HEK293T (cell line): Measurements from ENCODE around the gene IGFBP3.
"Not testable (repeated sequence)": the region's sequence is repeated elsewhere in the genome, so short reads cannot be mapped to it uniquely, and the experiment has no call there.

Experiments used
- CTCF ChIA-PET: fragments of 350-600 bp; formaldehyde crosslinking; extraction: SDS; loops from one replicate; lab custom pipeline; 2021; ENCODE audit warnings: antibody characterized with exemption, inconsistent platforms; lab: Yijun Ruan, JAX
- POLR2A ChIA-PET: fragments of 350-600 bp; formaldehyde crosslinking; extraction: SDS; loops from one replicate; lab custom pipeline; 2020; ENCODE audit warnings: antibody characterized with exemption, inconsistent platforms; lab: Yijun Ruan, JAX
- DNase-seq: peaks from one replicate; pipeline ENCODE4 v3.0.0; 2012; ENCODE audit warnings: mixed read lengths; ENCODE audit errors: extremely low spot score
- ARNT ChIP-seq: fragments of 450-650 bp; IDR thresholded peaks from 2 replicates; pipeline ENCODE4 v1.6.1; 2017; ENCODE audit warnings: mild to moderate bottlenecking
- BHLHE40 ChIP-seq: fragments of 450-650 bp; IDR thresholded peaks from 2 replicates; pipeline ENCODE4 v1.6.1; 2016; ENCODE audit warnings: mild to moderate bottlenecking, moderate library complexity, borderline replicate concordance
- CTBP1 ChIP-seq: fragments of 450-650 bp; IDR thresholded peaks from 2 replicates; pipeline ENCODE4 v1.6.1; 2016; ENCODE audit warnings: borderline replicate concordance
- ELF4 ChIP-seq: fragments of 450-650 bp; IDR thresholded peaks from 2 replicates; pipeline ENCODE4 v1.6.1; 2017; ENCODE audit warnings: antibody characterized with exemption
- FOXA1 ChIP-seq: fragments of 450-650 bp; IDR thresholded peaks from 2 replicates; pipeline ENCODE4 v1.6.1; 2016; ENCODE audit warnings: mild to moderate bottlenecking
- FOXK2 ChIP-seq: fragments of 450-650 bp; IDR thresholded peaks from 2 replicates; pipeline ENCODE4 v1.6.1; 2016; ENCODE audit warnings: mild to moderate bottlenecking
- FOXM1 ChIP-seq: fragments of 450-650 bp; IDR thresholded peaks from 2 replicates; pipeline ENCODE4 v1.6.1; 2017; ENCODE audit warnings: mild to moderate bottlenecking, borderline replicate concordance
- HDGF ChIP-seq: fragments of 450-650 bp; IDR thresholded peaks from 2 replicates; pipeline ENCODE4 v1.6.1; 2017; ENCODE audit warnings: antibody characterized with exemption, borderline replicate concordance
- L3MBTL2 ChIP-seq: fragments of 450-650 bp; conservative IDR thresholded peaks from 2 replicates; pipeline ENCODE4 v1.6.1; 2016; ENCODE audit warnings: mild to moderate bottlenecking
- LEF1 ChIP-seq: fragments of 450-650 bp; IDR thresholded peaks from 2 replicates; pipeline ENCODE4 v1.6.1; 2017; ENCODE audit warnings: mild to moderate bottlenecking, borderline replicate concordance
- NFRKB ChIP-seq: fragments of 450-650 bp; IDR thresholded peaks from 2 replicates; pipeline ENCODE4 v1.6.1; 2016; ENCODE audit warnings: mild to moderate bottlenecking, moderate library complexity
- PKNOX1 ChIP-seq: fragments of 450-650 bp; IDR thresholded peaks from 2 replicates; pipeline ENCODE4 v1.6.1; 2016
- SP1 ChIP-seq: fragments of 450-650 bp; IDR thresholded peaks from 2 replicates; pipeline ENCODE4 v1.6.1; 2017
- SUZ12 ChIP-seq: fragments of 450-650 bp; IDR thresholded peaks from 2 replicates; pipeline ENCODE4 v1.6.1; 2016; ENCODE audit warnings: mild to moderate bottlenecking
- TARDBP ChIP-seq: fragments of 450-650 bp; IDR thresholded peaks from 2 replicates; pipeline ENCODE4 v1.6.1; 2016
- ZNF384 ChIP-seq: fragments of 450-650 bp; IDR thresholded peaks from 2 replicates; pipeline ENCODE4 v1.6.1; 2016

The IGFBP3 gene

DNA sequence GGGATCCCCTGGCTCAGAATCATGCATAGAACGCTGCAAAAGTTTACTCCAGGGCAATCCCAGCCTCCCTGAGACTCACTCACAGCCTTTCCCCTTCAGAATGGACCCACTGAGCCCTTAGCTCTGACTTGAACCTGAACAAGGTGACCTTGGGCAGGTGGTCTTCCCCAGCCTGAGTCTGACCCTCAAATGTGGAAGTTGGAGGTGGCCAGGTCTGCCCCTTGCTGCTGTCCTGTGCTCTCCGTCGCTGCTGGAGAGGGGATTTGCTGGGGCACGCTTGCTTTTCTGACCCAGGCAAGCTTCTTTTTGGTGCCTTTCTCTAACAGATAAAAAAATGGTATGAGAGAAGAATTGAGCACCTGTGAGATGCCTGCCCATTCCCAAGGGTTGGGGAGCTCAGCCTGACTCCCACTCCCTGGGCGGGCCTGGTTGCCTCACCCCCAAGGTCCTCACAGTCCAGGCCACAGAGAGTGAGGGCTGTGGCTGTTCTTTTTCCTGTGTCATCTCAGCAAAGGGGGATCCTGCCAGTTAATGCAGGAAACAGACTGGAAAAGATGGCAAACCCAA is 46.6 kb upstream of the IGFBP3 start:
- ChIA-PET CTCF (interaction anchor here (0.6 kb wide), 1 partner anchor 11 kb away, joined by 3 read pairs; no protein-coding TSS in a partner anchor), POLR2A (no interaction called here)
- TF ChIP-seq ELF4 (no peak), SP1 (no peak), FOXM1 (no peak)
- no peak for DNase-seq

GRCh38 chr7:45962861-45963260 is 41.8 kb upstream of the IGFBP3 start:
- DNase-seq, result no peak
- ChIA-PET CTCF (no interaction called here), POLR2A (no interaction called here)
- TF ChIP-seq ELF4, result no peak
- TF ChIP-seq PKNOX1, result no peak
- no peak for TF ChIP-seq NFRKB
- no peak for TF ChIP-seq LEF1
- TF ChIP-seq SP1, result no peak
- TF ChIP-seq FOXA1, result no peak
- no peak for TF ChIP-seq FOXM1
- no peak for TF ChIP-seq ARNT
- TF ChIP-seq L3MBTL2, result no peak
- no peak for TF ChIP-seq BHLHE40

GRCh38 chr7:45957721-45958120 is 36.6 kb upstream of the IGFBP3 start:
- no peak for DNase-seq
- TF ChIP-seq SP1, result no peak
- TF ChIP-seq CTBP1, result no peak
- TF ChIP-seq FOXK2, result no peak
- TF ChIP-seq BHLHE40, result no peak
- no peak for TF ChIP-seq ARNT
- ChIA-PET POLR2A (no interaction called here), CTCF (no interaction called here)

- ChIA-PET CTCF (no interaction called here), POLR2A (no interaction called here)
- DNase-seq, result no peak
- TF ChIP-seq NFRKB (no peak), ARNT (no peak), LEF1 (no peak)
Measured at GRCh38 chr7:45955286-45955685, 34.2 kb upstream of the IGFBP3 start.

- CTCF ChIA-PET, result interaction anchor here (0.7 kb wide), 1 partner anchor 32 kb away, joined by 3 read pairs; the partner anchor contains the start of gene IGFBP3
- DNase-seq, POLR2A ChIA-PET: not testable (repeated sequence)
Measured at GRCh38 chr7:45953055-45953454, 32.0 kb upstream of the IGFBP3 start.

- TF ChIP-seq ARNT, result no peak
- no peak for TF ChIP-seq BHLHE40
- TF ChIP-seq NFRKB, result no peak
- no peak for TF ChIP-seq FOXM1
- no peak for TF ChIP-seq L3MBTL2
- no peak for TF ChIP-seq ELF4
- TF ChIP-seq HDGF, result no peak
- no peak for TF ChIP-seq ZNF384
- no peak for TF ChIP-seq TARDBP
- no peak for TF ChIP-seq SUZ12
- no peak for TF ChIP-seq LEF1
- DNase-seq, result no peak
- ChIA-PET POLR2A (no interaction called here), CTCF (no interaction called here)
Measured at GRCh38 chr7:45944058-45944457, 23.0 kb upstream of the IGFBP3 start.

DNA sequence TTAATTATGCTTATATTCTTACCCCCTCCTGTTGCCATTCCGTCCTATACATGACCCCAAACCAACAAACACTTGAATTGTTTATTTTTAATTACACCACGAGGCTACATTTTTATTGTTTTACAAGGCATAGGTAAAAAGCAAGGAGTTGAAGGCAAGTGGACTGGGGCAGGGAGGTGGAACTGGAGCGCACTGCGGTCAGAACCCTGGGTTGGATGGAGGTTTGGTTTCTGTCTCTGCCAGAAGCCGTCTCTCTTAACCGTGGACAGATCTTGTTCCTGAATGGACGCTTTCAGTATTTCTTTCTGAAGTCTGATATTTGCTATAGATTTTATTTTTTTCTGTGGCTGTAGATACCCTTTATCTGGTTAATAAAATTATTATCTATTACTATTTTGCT is 19.9 kb upstream of the IGFBP3 start:
- POLR2A ChIA-PET, result no interaction called here
- TF ChIP-seq SUZ12 (no peak), ARNT (no peak), L3MBTL2 (no peak), ZNF384 (no peak), FOXM1 (no peak)
- CTCF ChIA-PET, result no interaction called here

GRCh38 chr7:45940237-45940781 is 19.2 kb upstream of the IGFBP3 start:
- CTCF ChIA-PET, DNase-seq, POLR2A ChIA-PET: not testable (repeated sequence)

More for the DNA sequence above, 19.9 kb upstream of the IGFBP3 start:
- no peak for DNase-seq

DNA sequence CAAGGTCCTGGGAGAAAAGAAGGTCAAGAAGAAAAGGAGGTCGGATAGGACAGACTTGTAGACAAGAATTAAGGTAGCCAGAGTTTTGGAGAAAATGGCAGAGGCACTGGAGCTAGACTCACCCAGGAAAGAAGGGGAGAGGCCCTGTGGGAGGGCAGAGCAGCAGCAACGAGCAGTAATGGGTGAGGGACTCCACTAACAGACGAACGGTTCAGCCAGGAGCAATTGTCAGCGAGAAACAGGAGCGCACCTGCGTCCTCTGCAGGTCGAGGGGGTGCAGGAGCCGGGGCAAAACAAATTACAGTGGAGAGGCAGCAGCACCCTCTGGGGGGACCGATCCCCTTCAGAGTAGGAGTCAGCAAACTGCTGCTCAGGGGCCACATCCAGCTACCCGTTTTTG is 18.5 kb upstream of the IGFBP3 start:
- CTCF ChIA-PET, result interaction anchor here (2.1 kb wide), 1 partner anchor 17 kb away, joined by 6 read pairs; no protein-coding TSS in a partner anchor
- TF ChIP-seq ARNT (no peak), BHLHE40 (no peak), FOXA1 (no peak), SP1 (no peak), ELF4 (no peak)
- POLR2A ChIA-PET, result no interaction called here
- DNase-seq, result no peak
